ENCODE results near the gene THUMPD1.
A peak's percentile ranks its signal among the peaks of the same experiment; 100 is the strongest.
"Not testable (repeated sequence)": the region's sequence is repeated elsewhere in the genome, so short reads cannot be mapped to it uniquely, and the experiment has no call there.

Gene THUMPD1

DNA sequence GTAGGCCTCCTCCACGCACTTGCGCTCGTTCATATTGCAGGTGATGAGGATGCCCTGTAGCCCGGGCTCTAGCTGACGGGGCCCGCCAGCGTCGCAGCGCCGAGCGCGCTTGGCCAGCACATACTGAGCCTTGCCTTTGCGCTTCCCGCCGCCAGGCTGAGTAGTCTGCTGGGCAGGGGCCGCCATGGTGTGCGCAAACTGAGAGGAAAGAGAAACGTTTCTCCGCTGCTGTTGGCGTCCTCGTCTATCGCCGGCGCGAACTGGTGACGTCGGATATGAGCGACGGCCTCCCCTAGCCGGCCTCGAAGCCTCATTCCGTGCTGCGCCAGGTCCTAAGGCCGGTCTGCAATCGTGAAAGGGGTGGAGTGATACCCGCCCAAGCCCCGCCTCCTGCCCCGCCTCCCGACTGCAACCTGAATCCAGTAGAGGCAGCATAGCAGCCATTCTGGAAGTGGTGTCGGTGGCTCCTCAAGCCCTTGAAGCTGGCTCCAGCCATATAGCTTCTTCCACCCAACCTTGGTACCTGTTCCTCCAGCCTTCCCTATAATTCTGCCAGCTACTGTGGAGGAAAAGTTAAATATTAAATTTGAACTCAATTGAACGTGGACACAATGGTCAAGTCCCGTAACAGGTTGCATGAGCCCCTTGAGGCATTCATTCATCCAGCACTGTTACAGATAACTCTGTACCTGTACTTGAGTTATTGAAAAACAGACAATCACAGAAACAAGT, at the start of gene THUMPD1:
Gene THUMPD1, minus strand, starts transcription at position 265 of the 732 bp plus-strand sequence. Its CDS starts 79 bp downstream, at position 186.
- DNase-seq, result peak; percentile 98

- DNase-seq, result no peak
These were observed 47.5 kb upstream of the THUMPD1 start for GRCh38 chr16:20789130-20789529.

DNA sequence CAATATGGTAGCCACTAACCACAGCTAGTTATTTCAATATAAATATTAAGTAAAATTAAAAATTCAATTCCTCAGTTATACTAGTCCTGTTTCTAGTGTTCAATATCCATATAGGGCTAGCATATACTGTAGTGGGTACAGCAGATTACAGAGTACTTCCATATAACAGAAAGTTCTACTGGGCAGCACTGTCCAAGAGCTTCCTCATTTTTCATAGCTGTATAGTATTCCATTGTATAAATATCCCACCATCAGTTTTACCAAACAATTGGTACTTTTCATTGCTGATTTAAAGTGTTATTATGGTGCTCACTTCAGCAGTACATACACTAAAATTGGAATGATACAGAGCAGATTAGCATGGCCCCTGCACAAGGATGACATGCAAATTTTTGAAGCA, 42.6 kb upstream of the THUMPD1 start:
- DNase-seq, result no peak

DNA sequence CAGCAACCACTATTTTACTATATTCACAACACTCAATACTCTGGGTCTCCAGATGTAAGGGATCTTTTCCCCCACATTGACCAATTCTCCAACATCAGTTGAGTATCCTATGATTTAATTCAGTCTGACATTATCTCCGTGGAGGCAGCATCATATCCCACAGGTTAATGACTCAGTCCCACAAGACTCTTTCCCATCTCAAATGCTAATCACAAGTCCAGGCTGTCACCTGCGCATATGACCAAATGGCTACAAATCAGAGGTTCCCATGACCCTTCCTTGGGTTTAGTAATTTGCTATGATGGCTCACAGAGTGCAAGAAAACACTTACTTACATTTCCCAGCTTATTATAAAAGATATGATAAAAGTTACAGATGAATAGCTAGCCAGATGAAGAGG, 40.9 kb upstream of the THUMPD1 start:
- no peak for DNase-seq

GRCh38 chr16:20781697-20782096, 40.1 kb upstream of the THUMPD1 start:
- DNase-seq, result no peak

- peak; percentile 26 for DNase-seq
These were observed 33.2 kb upstream of the THUMPD1 start for GRCh38 chr16:20774703-20775362.

DNA sequence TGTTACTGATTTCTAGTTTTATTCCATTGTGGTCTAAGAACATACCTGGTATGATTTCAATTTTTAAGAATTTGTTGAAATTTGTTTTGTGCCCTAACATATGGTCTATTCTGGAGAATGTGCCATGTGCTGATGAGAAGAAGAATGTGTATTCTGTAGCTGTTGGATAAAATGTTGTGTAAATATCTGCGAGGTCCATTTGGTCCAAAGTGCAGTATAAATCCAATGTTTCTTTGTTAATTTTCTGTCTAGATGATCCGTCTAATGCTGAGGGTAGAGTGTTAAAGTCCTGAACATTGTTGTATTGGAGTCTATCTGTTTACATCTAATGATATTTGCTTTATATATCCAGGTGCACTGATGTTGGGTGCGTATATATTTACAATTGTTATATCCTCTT, 32.1 kb upstream of the THUMPD1 start:
- no peak for DNase-seq

DNA sequence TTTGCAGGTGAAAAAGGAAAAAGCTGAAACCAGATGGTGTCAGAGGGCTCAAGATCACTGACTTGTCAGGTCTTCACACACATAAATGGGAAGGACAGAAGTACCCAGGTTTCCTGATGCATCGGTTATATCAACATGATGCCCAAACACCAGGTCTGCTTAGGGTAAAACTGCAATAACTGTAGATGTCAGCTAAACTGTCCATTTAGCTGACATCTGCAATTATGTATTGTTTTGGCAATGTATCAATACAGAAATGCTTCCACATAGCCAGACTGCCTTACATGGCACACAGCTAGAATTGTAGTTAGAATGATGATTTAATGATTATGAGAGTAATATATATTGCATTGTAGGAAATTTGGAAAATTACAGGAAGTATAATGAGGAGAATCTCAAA, 27.2 kb upstream of the THUMPD1 start:
- no peak for DNase-seq

GRCh38 chr16:20768121-20768520, 26.5 kb upstream of the THUMPD1 start:
- DNase-seq, result no peak

DNA sequence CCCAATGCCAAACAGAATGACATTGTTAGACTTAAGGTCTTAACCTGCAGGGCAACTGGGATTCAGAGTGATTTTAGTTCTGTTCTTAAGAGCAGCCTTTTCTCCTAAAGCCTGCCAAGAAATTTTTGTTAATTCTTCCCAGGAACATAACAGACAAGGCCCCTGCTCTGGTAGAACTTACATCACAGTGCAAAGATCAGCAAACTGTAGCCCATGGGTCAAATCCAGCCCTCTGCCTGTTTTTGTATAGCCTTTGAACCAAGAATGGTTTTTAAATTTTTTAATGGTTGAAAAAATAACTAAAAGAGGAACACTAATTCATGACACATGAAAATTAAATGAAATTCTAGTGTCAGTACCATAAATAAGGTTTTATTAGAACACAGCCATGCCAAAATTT, 26.0 kb upstream of the THUMPD1 start:
- DNase-seq, result no peak

DNA sequence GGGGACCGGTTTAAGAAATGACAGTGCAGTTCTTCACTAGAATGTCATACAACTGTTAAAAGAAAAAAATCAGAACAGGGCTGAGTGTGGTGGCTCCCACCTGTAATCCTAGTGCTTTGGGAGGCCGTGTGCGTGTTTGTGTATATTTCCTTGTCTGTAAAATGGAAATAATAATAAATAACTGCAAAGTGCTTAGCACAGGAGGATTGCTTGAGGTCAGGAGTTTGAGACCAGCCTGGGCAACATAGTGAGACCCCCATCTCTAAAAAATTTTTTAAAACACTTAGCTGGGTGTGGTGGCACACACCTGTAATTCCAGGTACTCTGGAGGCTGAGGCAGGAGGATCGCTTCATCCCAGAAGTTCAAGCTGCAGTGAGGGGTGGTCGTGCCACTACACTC, 24.7 kb upstream of the THUMPD1 start:
- DNase-seq, result no peak

DNA sequence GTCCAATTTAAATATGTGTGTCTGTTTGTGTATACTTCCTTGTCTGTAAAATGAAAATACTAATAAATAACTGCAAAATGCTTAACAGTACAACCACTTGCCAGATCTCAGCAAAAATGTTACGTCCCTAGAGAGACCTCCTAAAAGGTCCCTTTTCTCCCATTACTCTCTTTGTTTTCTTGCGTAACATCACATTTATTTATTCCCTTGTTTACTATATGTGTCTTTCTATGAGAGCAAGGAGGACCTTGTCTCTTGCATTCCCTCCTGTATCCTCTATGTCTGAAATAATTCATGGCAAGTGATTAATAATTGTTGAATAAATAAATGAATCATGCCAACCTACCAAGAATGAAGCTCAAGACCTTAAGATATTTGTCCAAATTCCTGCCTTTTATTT, 24.1 kb upstream of the THUMPD1 start:
- DNase-seq, result no peak

DNA sequence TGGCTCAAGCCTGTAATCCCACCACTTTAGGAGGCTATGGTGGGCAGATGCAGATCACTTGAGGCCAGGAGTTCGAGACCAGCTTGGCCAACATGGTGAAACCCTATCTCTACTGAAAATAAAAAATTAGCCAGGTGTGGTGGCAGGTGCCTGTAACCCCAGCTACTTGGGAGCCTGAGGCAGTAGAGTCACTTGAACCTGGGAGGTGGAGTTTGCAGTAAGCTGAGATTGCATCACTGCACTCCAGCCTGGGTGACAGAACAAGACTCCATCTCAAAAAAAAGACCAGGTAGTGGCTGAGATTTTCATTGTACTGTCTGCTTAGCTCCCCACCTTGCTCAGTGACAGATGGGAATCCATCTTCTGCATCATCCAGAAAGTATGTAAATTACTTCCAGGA, 22.8 kb upstream of the THUMPD1 start:
- DNase-seq, result not testable (repeated sequence)

- peak; percentile 57 for DNase-seq
These were observed 22.0 kb upstream of the THUMPD1 start, which contains the start of gene ACSM3 for GRCh38 chr16:20763461-20764232. Gene ACSM3 (plus strand): TSS chr16:20764014. CDS start chr16:20770035, 6,021 bp downstream.

GRCh38 chr16:20762404-20763123, 20.9 kb upstream of the THUMPD1 start:
- no peak for DNase-seq

GRCh38 chr16:20761175-20761574, 19.6 kb upstream of the THUMPD1 start:
- no peak for DNase-seq

DNA sequence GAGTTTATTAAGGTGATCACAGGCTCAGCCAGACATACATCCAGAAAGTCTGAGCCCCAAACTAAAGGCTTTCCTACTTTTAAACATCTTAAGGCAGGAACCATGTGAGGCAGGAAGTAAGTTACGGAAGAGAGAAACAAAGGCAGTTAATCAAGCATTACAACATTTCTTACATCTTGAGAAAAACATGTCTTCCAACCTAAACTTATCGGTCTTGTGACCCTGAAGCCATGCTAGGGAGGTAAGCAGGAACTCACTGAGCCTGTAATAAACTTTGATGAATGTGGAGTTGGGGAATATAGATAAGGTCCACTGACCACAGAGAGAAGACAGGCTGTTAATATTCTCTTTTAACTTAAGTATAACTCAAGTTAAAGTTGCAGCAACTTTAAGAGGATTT, 18.7 kb upstream of the THUMPD1 start:
- no peak for DNase-seq

DNA sequence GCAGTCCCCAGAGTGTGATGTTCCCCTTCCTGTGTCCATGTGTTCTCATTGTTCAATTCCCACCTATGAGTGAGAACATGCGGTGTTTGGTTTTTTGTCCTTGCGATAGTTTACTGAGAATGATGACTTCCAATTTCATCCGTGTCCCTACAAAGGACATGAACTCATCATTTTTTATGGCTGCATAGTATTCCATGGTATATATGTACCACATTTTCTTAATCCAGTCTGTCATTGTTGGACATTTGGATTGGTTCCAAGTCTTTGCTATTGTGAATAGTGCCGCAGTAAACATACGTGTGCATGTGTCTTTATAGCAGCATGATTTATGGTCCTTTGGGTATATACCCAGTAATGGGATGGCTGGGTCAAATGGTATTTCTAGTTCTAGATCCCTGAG, 14.2 kb upstream of the THUMPD1 start:
- DNase-seq, result not testable (repeated sequence)

DNA sequence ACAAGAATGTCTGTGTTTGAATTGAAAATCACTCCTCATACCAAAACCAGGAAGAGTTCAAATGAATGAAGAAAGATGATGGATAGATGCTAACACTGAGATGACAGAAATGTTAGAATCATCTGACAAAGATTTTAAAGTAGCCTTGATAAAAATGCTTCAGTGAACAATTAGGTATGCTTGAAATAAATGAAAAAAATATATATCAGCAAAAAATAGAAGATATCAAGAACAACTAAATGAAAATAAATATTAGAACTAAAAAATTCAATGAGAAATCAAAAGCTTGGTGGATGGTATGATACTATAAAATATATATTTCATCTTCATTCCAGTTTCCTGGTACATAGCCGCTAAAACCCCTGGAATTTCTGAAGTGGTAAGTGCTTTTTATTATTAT, 13.6 kb upstream of the THUMPD1 start:
- no peak for DNase-seq

GRCh38 chr16:20753727-20754126, 12.1 kb upstream of the THUMPD1 start:
- DNase-seq, result no peak

DNA sequence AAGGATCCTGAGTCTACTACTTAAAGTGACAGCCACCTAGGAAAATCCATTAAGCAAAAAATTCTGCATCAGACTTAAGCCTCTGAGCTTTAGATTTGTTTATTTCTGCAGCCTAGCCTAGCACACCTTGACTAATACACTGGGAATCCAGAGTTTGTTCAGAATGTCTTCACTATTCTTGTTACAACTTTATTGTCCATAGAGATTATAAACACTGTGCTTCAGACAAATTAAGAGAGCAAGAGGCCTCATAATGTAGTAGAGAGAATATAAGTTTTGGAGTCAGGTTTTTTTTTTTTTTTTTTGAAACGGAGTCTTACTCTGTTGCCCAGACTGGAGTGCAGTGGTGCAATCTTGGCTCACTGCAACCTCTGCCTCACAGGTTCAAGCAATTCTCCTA, 8.9 kb upstream of the THUMPD1 start:
- no peak for DNase-seq

DNA sequence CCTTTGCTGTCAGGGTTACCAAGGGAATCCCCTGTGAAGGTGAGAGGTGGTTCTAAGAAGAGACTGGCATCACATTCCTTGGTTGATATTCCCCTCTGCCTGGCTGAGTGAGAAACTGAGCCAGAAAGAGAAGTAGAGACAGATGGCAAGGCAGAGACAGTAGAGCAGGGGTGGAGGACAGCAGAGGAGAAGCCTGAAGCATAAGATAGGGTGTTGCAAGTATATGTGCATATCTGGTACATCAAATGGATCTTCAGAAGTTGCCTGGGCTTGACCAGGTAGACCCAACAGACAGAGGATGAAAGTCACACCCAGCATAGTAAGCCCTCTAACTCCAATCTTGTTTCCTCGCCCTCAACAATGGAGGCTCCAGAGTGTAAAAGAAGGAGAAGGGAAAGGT, 7.9 kb upstream of the THUMPD1 start:
- no peak for DNase-seq
